ENCODE data around the gene USF1. TPM values are rescaled to one million over a fixed set of nuclear protein-coding genes. Genes with fewer than 3 reads are reported as not detected.

USF1 gene
- total RNA-seq, 1 experiment from 2014 or later: 59.2 TPM

DNA sequence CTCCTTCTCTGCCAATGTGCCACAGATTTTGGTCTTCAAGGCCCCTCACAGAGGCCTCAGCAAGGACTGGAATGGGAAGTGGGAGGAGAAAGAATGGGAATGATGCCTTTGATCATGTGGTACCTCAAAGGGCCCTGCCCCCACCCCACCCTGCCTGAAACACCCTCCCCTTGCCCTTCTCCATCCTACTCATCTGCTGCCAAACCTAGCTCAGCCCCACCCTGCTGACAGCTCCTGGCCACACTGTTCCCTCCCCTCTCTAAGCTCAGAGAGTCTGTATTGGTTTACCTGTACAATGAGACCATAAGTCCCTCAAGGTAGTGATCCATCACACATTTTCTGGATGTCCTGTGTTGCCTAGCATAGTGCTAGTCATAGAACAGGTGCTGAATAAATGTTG lies 30.6 kb upstream of the USF1 start:
- H3K36me3 Mint-ChIP-seq (ENCODE audit: insufficient read depth in 1 of 3, low read depth in 3 of 3): no peaks in the 10 kb centered on the region
- Histone ChIP-seq H2BK12ac (ENCODE audit: insufficient read length, low read depth, low read length) (no peak overlapping the region), H3K14ac (ENCODE audit: insufficient read depth, low read length) (no peak overlapping the region), H3K9ac (ENCODE audit: extremely low read depth, insufficient read length, low read length) (no peak overlapping the region), H4K5ac (ENCODE audit: insufficient read length, low read depth, low read length) (no peak overlapping the region), H3K56ac (ENCODE audit: insufficient read length, low read depth, low read length) (no peak overlapping the region), H2BK20ac (ENCODE audit: low read depth, low read length, poor library complexity, severe bottlenecking) (no peak overlapping the region), H3K23ac (ENCODE audit: insufficient read length, low read depth, low read length) (no peak overlapping the region), H3K9me3 (ENCODE audit: control insufficient read depth, low read depth, low read length) (no peaks in the 10 kb centered on the region), H2AFZ (ENCODE audit: low read length) (no peak overlapping the region), H4K8ac (replicated peaks; ENCODE audit: insufficient read length, low read depth, low read length) (no peak overlapping the region), H3K4me1 (ENCODE audit: insufficient read depth, low read length) (no peaks in the 10 kb centered on the region), H3K4ac (ENCODE audit: low read depth, low read length) (no peak overlapping the region), H3K27me3 (ENCODE audit: insufficient read depth, low read length) (no peaks in the 10 kb centered on the region), H2BK15ac (ENCODE audit: low read depth, low read length) (no peak overlapping the region), H2BK5ac (ENCODE audit: insufficient read length, low read length) (no peak overlapping the region), H3K79me2 (ENCODE audit: insufficient read depth, low read length) (no peaks in the 10 kb centered on the region), H2BK120ac (ENCODE audit: low read depth, low read length, poor library complexity, severe bottlenecking) (no peak overlapping the region), H2AK5ac (ENCODE audit: insufficient read length, low read length) (no peak overlapping the region), H3K23me2 (ENCODE audit: insufficient read length, low read depth, low read length, poor library complexity, severe bottlenecking) (no peaks in the 10 kb centered on the region), H3T11ph (ENCODE audit: low read length) (no peak overlapping the region), H3K4me2 (ENCODE audit: insufficient read depth, insufficient read length, low read length) (no peak overlapping the region), H3K79me1 (ENCODE audit: insufficient read depth, low read depth, low read length, poor library complexity, severe bottlenecking) (no peaks in the 10 kb centered on the region), H4K20me1 (ENCODE audit: control insufficient read depth, insufficient read depth, insufficient read length) (no peaks in the 10 kb centered on the region), H3K18ac (ENCODE audit: insufficient read length, low read depth, low read length) (no peak overlapping the region), H3K27ac (ENCODE audit: insufficient read length, low read depth, low read length) (no peak overlapping the region), H4K91ac (ENCODE audit: insufficient read length, low read depth, low read length) (no peak overlapping the region)
- no peak overlapping the region for H3K4me3 Mint-ChIP-seq
- no peaks in the 10 kb centered on the region; the same call in none of the 2 replicates for H3K27me3 Mint-ChIP-seq (ENCODE audit: low read depth)
- H3K27ac Mint-ChIP-seq: no peak overlapping the region
- peaks cover 19 to 20% of the 10 kb centered on the region in 2 experiments for H3K4me1 Mint-ChIP-seq
- no peak for DNase-seq
- TF ChIP-seq, protein P1, sequence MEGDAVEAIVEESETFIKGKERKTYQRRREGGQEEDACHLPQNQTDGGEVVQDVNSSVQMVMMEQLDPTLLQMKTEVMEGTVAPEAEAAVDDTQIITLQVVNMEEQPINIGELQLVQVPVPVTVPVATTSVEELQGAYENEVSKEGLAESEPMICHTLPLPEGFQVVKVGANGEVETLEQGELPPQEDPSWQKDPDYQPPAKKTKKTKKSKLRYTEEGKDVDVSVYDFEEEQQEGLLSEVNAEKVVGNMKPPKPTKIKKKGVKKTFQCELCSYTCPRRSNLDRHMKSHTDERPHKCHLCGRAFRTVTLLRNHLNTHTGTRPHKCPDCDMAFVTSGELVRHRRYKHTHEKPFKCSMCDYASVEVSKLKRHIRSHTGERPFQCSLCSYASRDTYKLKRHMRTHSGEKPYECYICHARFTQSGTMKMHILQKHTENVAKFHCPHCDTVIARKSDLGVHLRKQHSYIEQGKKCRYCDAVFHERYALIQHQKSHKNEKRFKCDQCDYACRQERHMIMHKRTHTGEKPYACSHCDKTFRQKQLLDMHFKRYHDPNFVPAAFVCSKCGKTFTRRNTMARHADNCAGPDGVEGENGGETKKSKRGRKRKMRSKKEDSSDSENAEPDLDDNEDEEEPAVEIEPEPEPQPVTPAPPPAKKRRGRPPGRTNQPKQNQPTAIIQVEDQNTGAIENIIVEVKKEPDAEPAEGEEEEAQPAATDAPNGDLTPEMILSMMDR (conservative IDR thresholded peaks at IDR 0.05): no peak
- H3K9me3 Mint-ChIP-seq: no peaks in the 10 kb centered on the region; a peak in 1 of 5 replicates
